Heart left ventricle (tissue), 16 donors: ENCODE measurements around the gene NR2F1-AS1. TPM values are rescaled to one million over a fixed set of nuclear protein-coding genes. Genes with fewer than 3 reads are reported as not detected.

Experiments used
- ATAC-seq, 4 donors: fragments of 200-7000 bp; cut with Tn5 transposase; one replicate each; pipeline ENCODE4 v1.9.1; 2020 to 2022; ENCODE audit warnings: moderate library complexity in 4 of 4, mild to moderate bottlenecking in 3 of 4, moderate number of reproducible peaks in 1 of 4
- DNase-seq, 5 donors: peaks; one replicate each; pipeline ENCODE4 v3.0.0-alpha.2; 2020
- H3K27ac ChIP-seq, 12 donors: fragments of 200-600 bp; sonication (generic) in 4 of 12; one replicate each; pipeline versions ENCODE4 v1.5.0 to v1.8.0; 2016 to 2022; ENCODE audit warnings: mild to moderate bottlenecking in 2 of 12
- H3K27me3 ChIP-seq, 9 donors: fragments of 200-600 bp; sonication (generic) in 2 of 9; one replicate each; pipeline versions ENCODE4 v1.5.1 to v1.8.0; 2016 to 2022; ENCODE audit warnings: mild to moderate bottlenecking in 3 of 9
- H3K36me3 ChIP-seq, 9 donors: fragments of 200-600 bp; sonication (generic) in 2 of 9; one replicate each; pipeline versions ENCODE4 v1.5.0 to v1.8.0; 2018 to 2022; ENCODE audit warnings: mild to moderate bottlenecking in 2 of 9
- H3K4me1 ChIP-seq, 12 donors: fragments of 200-600 bp; sonication (generic) in 4 of 12; one replicate each; pipeline versions ENCODE4 v1.5.0 to v1.8.0; 2016 to 2022; ENCODE audit warnings: mild to moderate bottlenecking in 3 of 12
- H3K4me3 ChIP-seq, 12 donors: fragments of 200-600 bp; sonication (generic) in 4 of 12; one replicate each; pipeline versions ENCODE4 v1.5.0 to v1.8.0; 2017 to 2022; ENCODE audit warnings: mild to moderate bottlenecking in 9 of 12, moderate library complexity in 4 of 12
- H3K9me3 ChIP-seq, 12 donors: fragments of 200-600 bp; sonication (generic) in 4 of 12; one replicate each; pipeline versions ENCODE4 v1.5.0 to v1.8.0; 2016 to 2022; ENCODE audit warnings: mild to moderate bottlenecking in 1 of 12
- CTCF ChIP-seq, 12 donors: fragments of 200-600 bp; sonication (generic) in 4 of 12; IDR thresholded peaks; one replicate each; pipeline versions ENCODE4 v1.5.0 to v1.8.0; 2018 to 2022; ENCODE audit warnings: antibody characterized with exemption in 12 of 12, mild to moderate bottlenecking in 5 of 12
- POLR2A ChIP-seq, 2 donors: fragments of 450-650 bp; IDR thresholded peaks; one replicate each; pipeline ENCODE4 v1.6.1; 2017; ENCODE audit warnings: antibody characterized with exemption in 2 of 2, mild to moderate bottlenecking in 2 of 2, moderate library complexity in 2 of 2
- WGBS, 4 donors: extraction: QIAGEN DNeasy Blood & Tissue Kit in 2 of 4; methylation state at CpG; one replicate each; pipeline versions ENCODE4 v1.1.5 to v1.1.7; 2013 to 2018; 5-methylcytosine and 5-hydroxymethylcytosine counted together
- intact Hi-C, 10 donors: fragments of 100-400 bp; cut with DNase I; formaldehyde crosslinking; loops; one replicate each; pipeline versions ENCODE4 v1.11.1 to v1.14.2; 2022
- polyA plus RNA-seq, 2 donors: library from polyadenylated mRNA; stranded (reverse); fragments of 200-250 nt; gene quantifications; one replicate each; pipeline ENCODE4 v1.2.3, GENCODE V29; 2013
- total RNA-seq, 9 donors: library from RNA; depleted of rRNA in 2 of 9; stranded (reverse); fragments of >200 nt in 2 of 9; fragmentation: NEBNext Ultra II Directional in 3 of 9; extraction: Animal tissue kit (Norgen Biotek cat#: 25700) in 3 of 9; gene quantifications; one replicate each; pipeline versions ENCODE4 v1.1.0 to v1.2.4, GENCODE V29; 2016 to 2023
- donor health status: ischemic (EF 13 %, LVEDD 7.1; RV severe dilation, severe dysfunction).
- donor health status: healthy with polysubstance abuse.
- donor health status: DM: no; HTN: yes; CAD: no.
- donor health status: DM: no; HTN: no; CAD: no.
- donor health status: ischemic (EF 25% LVEDD 6.9; RV normal size, moderate dysfunction).
- donor health status: ischemic (EF 25% LVEDD 5.7; RV mildly dilated, moderate dysfunction).
- donor health status: healthy.
- donor health status: DM: yes; HTN: yes; CAD: no.
- donor health status: ischemic (EF 35%, LVEDD 5.7; RV mildly dilated, moderate dysfunction).
- donor health status: nonischemic (EF 11% LVEDD 7.7; RV severe dilation, severe dysfunction).
- donor health status: DM: yes; HTN: yes; CAD: no.
- donor health status: PGD.
- donor health status: ischemic (EF 29% LVEDD 5.4; RV normal size, mild dysfunction).
- donor health status: nonischemic (EF 23%, LVEDD 6.1; RV moderate dilation, normal function).

NR2F1-AS1 gene
- total and polyA plus RNA-seq, 11 donors, result 0.17 to 4.5 (median 0.67) TPM; not detected in 3

- peaks cover 0 to 23% (median 6%) of the 10 kb centered on the region in 12 donors for H3K4me1 ChIP-seq
- H3K27me3 ChIP-seq, result peaks cover 19 to 98% (median 92%) of the 10 kb centered on the region in 9 donors
- H3K27ac ChIP-seq, result no peak overlapping the region
- ATAC-seq, result no peak
- no peaks in the 10 kb centered on the region for H3K36me3 ChIP-seq
- peak in 1 of 5 donors; percentile 36 for DNase-seq
- intact Hi-C loops, result loop anchor here in 1 of 10 donors (10.0 kb wide), 1 partner anchor 668 kb away; no protein-coding TSS in a partner anchor
- no peak for TF ChIP-seq CTCF (IDR thresholded peaks at IDR 0.05)
- no peak for TF ChIP-seq POLR2A (IDR thresholded peaks at IDR 0.05)
- H3K4me3 ChIP-seq, result peak overlapping the region in 6 of 12 donors; percentile 3 to 44 (median 16)
- no peaks in the 10 kb centered on the region for H3K9me3 ChIP-seq
- 6 to 22% (median 12%) methylated on average over 45 of the region's 45 CpGs for WGBS, 4 donors
Observed at GRCh38 chr5:93572608-93573353, 8.2 kb downstream of the NR2F1-AS1 start.

GRCh38 chr5:93572101-93572607 lies 8.9 kb downstream of the NR2F1-AS1 start:
- TF ChIP-seq CTCF (IDR thresholded peaks at IDR 0.05), result no peak
- no peak for TF ChIP-seq POLR2A (IDR thresholded peaks at IDR 0.05)
- WGBS, 4 donors, result 12 to 22% (median 13%) methylated on average over 12 to 40 of the region's 40 CpGs
- Histone ChIP-seq H3K27me3 (peaks cover 19 to 98% (median 91%) of the 10 kb centered on the region in 9 donors), H3K36me3 (no peaks in the 10 kb centered on the region), H3K4me3 (peak overlapping the region in 6 of 12 donors; percentile 3 to 44 (median 20)), H3K4me1 (peaks cover 0 to 23% (median 6%) of the 10 kb centered on the region in 12 donors), H3K9me3 (no peaks in the 10 kb centered on the region), H3K27ac (no peak overlapping the region)
- intact Hi-C loops, result loop anchor here in 1 of 10 donors (10.0 kb wide), 1 partner anchor 667 kb away; no protein-coding TSS in a partner anchor
- DNase-seq, result peak in 1 of 5 donors; percentile 51
- peak in 2 of 4 donors; percentile 20 to 29 for ATAC-seq

GRCh38 chr5:93571114-93571949 lies 9.7 kb downstream of the NR2F1-AS1 start:
- intact Hi-C loops, result loop anchor here in 1 of 10 donors (10.0 kb wide), 1 partner anchor 667 kb away; no protein-coding TSS in a partner anchor
- 26 to 49% (median 43%) methylated on average over 24 to 32 of the region's 32 CpGs for WGBS, 4 donors
- Histone ChIP-seq H3K9me3 (no peaks in the 10 kb centered on the region), H3K4me3 (peak overlapping the region in 7 of 12 donors; percentile 25 to 44 (median 43)), H3K27me3 (peaks cover 19 to 96% (median 82%) of the 10 kb centered on the region in 9 donors), H3K36me3 (no peaks in the 10 kb centered on the region), H3K4me1 (peaks cover 0 to 23% (median 6%) of the 10 kb centered on the region in 12 donors), H3K27ac (no peak overlapping the region)
- DNase-seq, result peak in 1 of 5 donors; percentile 41
- TF ChIP-seq POLR2A (IDR thresholded peaks at IDR 0.05) (no peak), CTCF (IDR thresholded peaks at IDR 0.05) (no peak)
- no peak for ATAC-seq
